Measurements from ENCODE around the gene ALOX5AP.

Gene ALOX5AP

GRCh38 chr13:30802501-30802900 is 67.2 kb downstream of the ALOX5AP start:
- Histone ChIP-seq H3K36me3 (no peaks in the 10 kb centered on the region), H3K4me1 (peaks cover 24% of the 10 kb centered on the region), H3K27ac (no peak overlapping the region), H3K9ac (no peak overlapping the region), H3K27me3 (no peaks in the 10 kb centered on the region), H3K9me3 (no peaks in the 10 kb centered on the region), H4K20me1 (no peaks in the 10 kb centered on the region), H3K4me2 (peak overlapping the region; percentile 68; the same call in 1 of the 2 replicates), H3K4me3 (no peak overlapping the region)
- no peak for TF ChIP-seq Cebpa-rat (IDR thresholded peaks at IDR 0.05)

GRCh38 chr13:30802953-30803478 is 67.7 kb downstream of the ALOX5AP start:
- H4K20me1 ChIP-seq, result no peaks in the 10 kb centered on the region
- peak overlapping the region; percentile 68 for H3K4me2 ChIP-seq
- H3K27me3 ChIP-seq, result no peaks in the 10 kb centered on the region
- no peaks in the 10 kb centered on the region for H3K9me3 ChIP-seq
- H3K9ac ChIP-seq, result no peak overlapping the region
- no peak overlapping the region for H3K27ac ChIP-seq
- no peaks in the 10 kb centered on the region for H3K36me3 ChIP-seq
- H3K4me1 ChIP-seq, result peaks cover 24% of the 10 kb centered on the region
- TF ChIP-seq Cebpa-rat (IDR thresholded peaks at IDR 0.05), result no peak
- peak overlapping the region; percentile 41; the same call in 1 of the 2 replicates for H3K4me3 ChIP-seq

GRCh38 chr13:30803749-30804148 is 68.4 kb downstream of the ALOX5AP start:
- H3K27ac ChIP-seq, result no peak overlapping the region
- peaks cover 24% of the 10 kb centered on the region for H3K4me1 ChIP-seq
- no peaks in the 10 kb centered on the region for H3K36me3 ChIP-seq
- TF ChIP-seq Cebpa-rat (IDR thresholded peaks at IDR 0.05), result no peak
- H3K9me3 ChIP-seq, result no peaks in the 10 kb centered on the region
- no peak overlapping the region for H3K4me3 ChIP-seq
- no peak overlapping the region for H3K4me2 ChIP-seq
- H4K20me1 ChIP-seq, result no peaks in the 10 kb centered on the region
- no peaks in the 10 kb centered on the region for H3K27me3 ChIP-seq
- H3K9ac ChIP-seq, result no peak overlapping the region

DNA sequence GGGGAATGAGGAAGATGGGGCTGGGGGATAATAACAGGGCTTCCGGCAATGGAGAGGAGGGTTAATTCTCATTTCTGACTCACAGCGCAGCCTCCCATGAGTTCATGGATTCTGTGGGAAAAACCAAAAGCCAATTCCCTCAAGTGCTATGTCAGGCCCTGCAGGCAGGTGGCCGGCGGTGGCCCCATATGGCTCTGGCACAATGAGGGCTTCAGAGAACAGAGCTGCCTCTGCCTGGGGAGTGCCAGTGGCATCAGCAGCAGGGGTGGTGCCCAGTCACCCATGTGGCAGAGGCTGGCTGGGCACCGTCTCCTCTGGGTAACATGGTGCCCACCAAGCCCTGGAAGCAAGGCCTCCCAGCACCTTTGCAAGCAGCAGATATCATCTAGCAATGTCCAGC is 69.1 kb downstream of the ALOX5AP start:
- H3K4me2 ChIP-seq, result no peak overlapping the region
- no peak overlapping the region for H3K9ac ChIP-seq
- no peak overlapping the region for H3K27ac ChIP-seq
- no peaks in the 10 kb centered on the region for H4K20me1 ChIP-seq
- H3K9me3 ChIP-seq, result no peaks in the 10 kb centered on the region
- H3K4me1 ChIP-seq, result peaks cover 24% of the 10 kb centered on the region
- H3K27me3 ChIP-seq, result no peaks in the 10 kb centered on the region
- no peaks in the 10 kb centered on the region for H3K36me3 ChIP-seq
- no peak overlapping the region for H3K4me3 ChIP-seq
- TF ChIP-seq Cebpa-rat (IDR thresholded peaks at IDR 0.05), result no peak

- Histone ChIP-seq H4K20me1 (no peaks in the 10 kb centered on the region), H3K4me2 (no peak overlapping the region), H3K9me3 (no peaks in the 10 kb centered on the region), H3K9ac (no peak overlapping the region), H3K27me3 (no peaks in the 10 kb centered on the region), H3K27ac (no peak overlapping the region), H3K4me1 (peaks cover 21% of the 10 kb centered on the region), H3K36me3 (no peaks in the 10 kb centered on the region), H3K4me3 (no peak overlapping the region)
- TF ChIP-seq Cebpa-rat (IDR thresholded peaks at IDR 0.05), result no peak
Measured at GRCh38 chr13:30805132-30805537, 69.8 kb downstream of the ALOX5AP start.

DNA sequence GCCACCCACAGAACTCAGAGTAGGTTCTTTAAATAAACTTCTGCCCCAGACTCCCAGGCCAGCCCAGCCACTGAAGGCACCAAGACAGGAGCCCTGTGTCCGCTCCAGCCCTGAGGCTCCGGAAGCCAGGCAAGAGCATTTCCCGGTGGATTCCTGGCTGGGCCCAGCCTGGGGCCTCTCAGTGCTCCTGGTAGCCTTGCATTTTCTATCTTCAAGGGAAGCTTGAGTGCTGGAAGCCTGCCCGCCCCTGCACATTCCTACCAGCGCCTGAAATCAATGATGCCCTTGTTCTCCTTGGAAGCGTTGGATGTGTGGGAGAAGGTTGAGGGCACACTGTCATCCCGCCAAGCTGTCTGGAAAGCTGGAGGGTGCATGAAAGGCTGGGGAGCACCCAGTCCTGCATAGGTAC is 70.3 kb downstream of the ALOX5AP start:
- Histone ChIP-seq H3K4me3 (no peak overlapping the region), H3K36me3 (no peaks in the 10 kb centered on the region), H3K9ac (no peak overlapping the region), H3K27me3 (no peaks in the 10 kb centered on the region), H3K27ac (no peak overlapping the region), H3K4me2 (no peak overlapping the region), H3K9me3 (no peaks in the 10 kb centered on the region), H3K4me1 (peaks cover 17% of the 10 kb centered on the region), H4K20me1 (no peaks in the 10 kb centered on the region)
- no peak for TF ChIP-seq Cebpa-rat (IDR thresholded peaks at IDR 0.05)

DNA sequence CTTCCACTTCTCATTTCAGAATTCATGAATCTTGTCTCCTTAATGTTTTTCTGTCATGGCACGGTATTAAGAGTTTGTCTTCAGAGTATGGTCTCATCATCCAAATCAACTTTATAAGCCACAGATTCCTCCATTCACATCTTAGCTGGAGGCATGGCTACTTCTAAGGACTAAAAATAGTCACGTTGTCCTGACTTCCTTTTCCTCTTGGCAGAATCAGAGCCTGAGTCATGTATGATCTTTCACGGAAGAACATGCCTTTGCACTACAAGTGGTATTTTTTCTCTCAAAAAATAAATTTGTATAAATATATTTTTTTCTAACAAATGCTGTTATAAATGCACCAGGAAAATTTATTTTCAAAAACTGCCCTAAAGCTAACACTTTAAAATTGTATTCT is 71.4 kb downstream of the ALOX5AP start:
- Histone ChIP-seq H3K9me3 (no peaks in the 10 kb centered on the region), H3K27me3 (no peaks in the 10 kb centered on the region), H3K4me2 (no peak overlapping the region), H3K27ac (no peak overlapping the region), H4K20me1 (no peaks in the 10 kb centered on the region), H3K4me1 (peaks cover 17% of the 10 kb centered on the region), H3K36me3 (no peaks in the 10 kb centered on the region), H3K9ac (no peak overlapping the region), H3K4me3 (no peak overlapping the region)
- TF ChIP-seq Cebpa-rat (IDR thresholded peaks at IDR 0.05), result no peak

DNA sequence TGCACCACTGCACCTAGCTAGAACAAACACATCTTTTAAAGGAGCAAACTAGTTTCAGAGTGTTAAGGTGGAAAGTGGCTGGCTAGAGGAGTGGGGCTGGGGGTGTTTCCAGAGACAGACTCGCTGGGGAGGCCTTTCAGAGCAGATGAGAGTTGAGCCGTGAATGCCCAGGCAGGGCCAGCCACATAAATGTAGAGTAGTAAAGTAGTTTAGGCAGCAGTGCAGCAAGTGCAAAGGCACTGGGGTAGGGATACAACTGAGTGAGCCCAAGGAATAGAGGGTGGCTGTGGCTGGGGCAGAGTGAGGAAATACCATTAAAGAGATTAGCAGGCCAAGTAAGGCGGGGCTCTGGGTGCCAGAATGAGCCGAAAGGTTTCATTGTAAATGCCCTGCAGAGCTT is 72.0 kb downstream of the ALOX5AP start:
- H3K27ac ChIP-seq, result no peak overlapping the region
- no peak overlapping the region for H3K9ac ChIP-seq
- no peak for TF ChIP-seq Cebpa-rat (IDR thresholded peaks at IDR 0.05)
- no peaks in the 10 kb centered on the region for H3K36me3 ChIP-seq
- H3K9me3 ChIP-seq, result no peaks in the 10 kb centered on the region
- no peaks in the 10 kb centered on the region for H3K27me3 ChIP-seq
- H3K4me1 ChIP-seq, result peaks cover 17% of the 10 kb centered on the region
- H3K4me2 ChIP-seq, result no peak overlapping the region
- no peaks in the 10 kb centered on the region for H4K20me1 ChIP-seq
- no peak overlapping the region for H3K4me3 ChIP-seq

- Histone ChIP-seq H4K20me1 (no peaks in the 10 kb centered on the region), H3K4me2 (no peak overlapping the region), H3K4me1 (peaks cover 13% of the 10 kb centered on the region), H3K36me3 (no peaks in the 10 kb centered on the region), H3K4me3 (no peak overlapping the region), H3K27ac (no peak overlapping the region), H3K9ac (no peak overlapping the region), H3K27me3 (no peaks in the 10 kb centered on the region), H3K9me3 (no peaks in the 10 kb centered on the region)
- TF ChIP-seq Cebpa-rat (IDR thresholded peaks at IDR 0.05), result no peak
Measured at GRCh38 chr13:30808600-30808999, 73.3 kb downstream of the ALOX5AP start.

DNA sequence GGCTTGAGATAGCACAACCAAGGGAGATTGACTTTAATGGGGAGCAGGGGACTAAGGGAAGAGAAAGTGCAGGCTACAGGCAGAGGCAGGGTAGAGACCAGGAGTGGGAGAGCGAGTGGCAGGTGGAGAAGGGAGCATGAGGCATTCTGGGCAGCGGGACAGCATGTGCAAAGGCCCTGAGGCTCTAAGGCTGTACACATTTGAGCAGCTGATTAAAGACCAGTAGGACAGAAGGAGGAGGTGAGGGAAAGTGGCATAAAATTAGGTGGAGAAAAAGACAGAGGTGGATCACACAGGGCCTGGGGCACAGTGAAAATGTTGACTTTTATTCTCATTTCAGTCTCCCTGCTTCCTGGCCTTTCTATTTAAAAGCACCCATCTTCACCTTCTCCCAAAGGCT is 74.4 kb downstream of the ALOX5AP start:
- no peak overlapping the region for H3K4me3 ChIP-seq
- no peak for TF ChIP-seq Cebpa-rat (IDR thresholded peaks at IDR 0.05)

DNA sequence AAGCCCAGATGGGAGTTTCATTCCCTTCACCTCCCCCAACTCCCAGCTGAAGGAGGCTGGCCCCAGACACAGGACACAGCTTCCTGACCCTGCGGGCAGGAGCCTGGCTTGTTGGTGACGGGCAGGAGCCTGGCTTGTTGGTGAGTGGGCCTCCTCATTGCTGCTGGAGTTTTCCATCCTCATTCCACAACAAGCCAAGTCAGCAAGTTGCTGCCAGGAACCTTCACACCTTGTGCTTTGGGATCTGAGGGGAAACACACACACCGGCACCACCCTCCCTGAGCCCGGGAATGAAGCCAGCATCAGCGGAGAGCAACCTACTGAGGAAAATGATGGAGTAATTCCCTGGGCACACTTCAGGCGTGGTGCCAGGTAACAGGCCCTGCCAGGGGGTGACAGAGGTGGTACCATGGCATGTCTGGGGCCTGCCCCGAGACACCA is 74.9 kb downstream of the ALOX5AP start:
- Histone ChIP-seq H3K4me2 (no peak overlapping the region), H3K4me1 (peaks cover 13% of the 10 kb centered on the region), H3K4me3 (no peak overlapping the region), H3K36me3 (no peaks in the 10 kb centered on the region), H4K20me1 (no peaks in the 10 kb centered on the region), H3K27me3 (no peaks in the 10 kb centered on the region), H3K27ac (no peak overlapping the region), H3K9me3 (no peaks in the 10 kb centered on the region), H3K9ac (no peak overlapping the region)
- no peak for TF ChIP-seq Cebpa-rat (IDR thresholded peaks at IDR 0.05)

More for the DNA sequence above, 74.4 kb downstream of the ALOX5AP start:
- no peaks in the 10 kb centered on the region for H4K20me1 ChIP-seq
- H3K27me3 ChIP-seq, result no peaks in the 10 kb centered on the region
- H3K4me2 ChIP-seq, result no peak overlapping the region
- H3K4me1 ChIP-seq, result peaks cover 13% of the 10 kb centered on the region
- H3K9me3 ChIP-seq, result no peaks in the 10 kb centered on the region
- no peak overlapping the region for H3K9ac ChIP-seq
- H3K27ac ChIP-seq, result no peak overlapping the region
- H3K36me3 ChIP-seq, result no peaks in the 10 kb centered on the region

All from BLaER1 (cell line).